ENCODE measurements around the gene TMEM11. TPM values are rescaled to one million over a fixed set of nuclear protein-coding genes. Genes with fewer than 3 reads are reported as not detected.

TMEM11 gene
- total RNA-seq, 1 donor from 2014 or later, result 31.6 TPM

DNA sequence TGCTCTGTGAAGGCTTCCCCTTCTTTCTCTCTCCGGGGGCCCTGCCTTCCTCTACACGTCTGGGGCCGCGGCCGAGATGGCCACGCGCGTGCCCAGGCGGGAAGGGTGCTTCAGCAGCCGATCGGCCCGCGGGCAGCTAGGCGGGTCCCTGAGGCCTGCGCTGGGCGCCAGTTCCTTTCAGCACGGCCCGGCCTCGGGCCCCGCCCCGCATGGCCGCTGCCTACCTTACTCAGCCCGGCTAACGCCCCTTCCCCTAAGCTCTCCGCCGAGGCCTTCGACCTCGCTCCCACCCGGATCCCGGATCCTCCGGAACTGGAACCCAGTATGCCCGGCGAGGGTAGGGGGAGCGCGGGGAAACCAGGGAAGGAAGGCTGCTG lies 335 bp downstream of the TMEM11 start:
- peak overlapping the region; percentile 94 for H3K27ac ChIP-seq (ENCODE audit: low read depth, low read length)
- H3K4me3 Mint-ChIP-seq (ENCODE audit: unreplicated experiment), result peak overlapping the region; percentile 97
- peak overlapping the region; percentile 90 for H3K4me2 ChIP-seq (ENCODE audit: low read length)
- H3K4me3 ChIP-seq (ENCODE audit: insufficient read depth, low read depth, low read length), result peak overlapping the region; percentile 74
- peaks cover 2% of the 10 kb centered on the region for H3K36me3 ChIP-seq (ENCODE audit: insufficient read depth, low read length)
- H3K9me3 Mint-ChIP-seq (ENCODE audit: unreplicated experiment), result no peaks in the 10 kb centered on the region
- peak overlapping the region; percentile 99 for H3K9ac ChIP-seq (ENCODE audit: low read length)
- DNase-seq (ENCODE audit: low read depth) (peak; percentile 20), FAIRE-seq (no peak)
- no peak overlapping the region for H3K27ac Mint-ChIP-seq (ENCODE audit: unreplicated experiment)
- peaks cover 92% of the 10 kb centered on the region for H3K79me2 ChIP-seq (ENCODE audit: insufficient read depth, low read length)
- H3K27me3 ChIP-seq (ENCODE audit: insufficient read depth, low read length), result no peaks in the 10 kb centered on the region
- H3K4me1 Mint-ChIP-seq (ENCODE audit: low read depth, unreplicated experiment), result peaks cover 23% of the 10 kb centered on the region
- H3K36me3 Mint-ChIP-seq (ENCODE audit: low read depth, unreplicated experiment), result peaks cover 13% of the 10 kb centered on the region
- H3K9me3 ChIP-seq (ENCODE audit: insufficient read depth, low read depth, low read length), result no peaks in the 10 kb centered on the region
- H4K20me1 ChIP-seq (ENCODE audit: insufficient read depth, low read length), result peaks cover 56% of the 10 kb centered on the region
- peaks cover 22% of the 10 kb centered on the region for H3K4me1 ChIP-seq (ENCODE audit: insufficient read depth, low read length)
- peak overlapping the region; percentile 90 for H2AFZ ChIP-seq (ENCODE audit: low read depth, low read length)
- H3K27me3 Mint-ChIP-seq (ENCODE audit: low read depth, unreplicated experiment), result no peaks in the 10 kb centered on the region
- TF ChIP-seq EZH2 (IDR thresholded peaks at IDR 0.05; ENCODE audit: insufficient read depth, low read length), result no peak
- no peak for TF ChIP-seq CTCF (IDR thresholded peaks at IDR 0.05; ENCODE audit: insufficient read depth, low read depth, low read length)

GRCh38 chr17:21212826-21213637 lies 929 bp downstream of the TMEM11 start:
- peak overlapping the region; percentile 97 for H3K4me3 Mint-ChIP-seq (ENCODE audit: unreplicated experiment)
- Histone ChIP-seq H3K36me3 (ENCODE audit: insufficient read depth, low read length) (peaks cover 2% of the 10 kb centered on the region), H3K9ac (ENCODE audit: low read length) (peak overlapping the region; percentile 99), H3K27me3 (ENCODE audit: insufficient read depth, low read length) (no peaks in the 10 kb centered on the region), H3K4me1 (ENCODE audit: insufficient read depth, low read length) (peaks cover 22% of the 10 kb centered on the region), H3K4me3 (ENCODE audit: insufficient read depth, low read depth, low read length) (peak overlapping the region; percentile 74), H3K9me3 (ENCODE audit: insufficient read depth, low read depth, low read length) (no peaks in the 10 kb centered on the region), H3K79me2 (ENCODE audit: insufficient read depth, low read length) (peaks cover 92% of the 10 kb centered on the region), H3K27ac (ENCODE audit: low read depth, low read length) (peak overlapping the region; percentile 94), H2AFZ (ENCODE audit: low read depth, low read length) (no peak overlapping the region), H3K4me2 (ENCODE audit: low read length) (peak overlapping the region; percentile 90), H4K20me1 (ENCODE audit: insufficient read depth, low read length) (peaks cover 57% of the 10 kb centered on the region)
- DNase-seq (ENCODE audit: low read depth) (no peak), FAIRE-seq (no peak)
- no peaks in the 10 kb centered on the region for H3K9me3 Mint-ChIP-seq (ENCODE audit: unreplicated experiment)
- H3K36me3 Mint-ChIP-seq (ENCODE audit: low read depth, unreplicated experiment), result peaks cover 13% of the 10 kb centered on the region
- H3K27ac Mint-ChIP-seq (ENCODE audit: unreplicated experiment), result peak overlapping the region; percentile 83
- TF ChIP-seq CTCF (IDR thresholded peaks at IDR 0.05; ENCODE audit: insufficient read depth, low read depth, low read length) (no peak), EZH2 (IDR thresholded peaks at IDR 0.05; ENCODE audit: insufficient read depth, low read length) (no peak)
- H3K27me3 Mint-ChIP-seq (ENCODE audit: low read depth, unreplicated experiment), result no peaks in the 10 kb centered on the region
- H3K4me1 Mint-ChIP-seq (ENCODE audit: low read depth, unreplicated experiment), result peaks cover 23% of the 10 kb centered on the region
